Epithelial cell of proximal tubule (primary cell): ENCODE data around the gene HAGHL. TPM values are rescaled to one million over a fixed set of nuclear protein-coding genes. Genes with fewer than 3 reads are reported as not detected.
A peak's percentile ranks its signal among the peaks of the same experiment; 100 is the strongest.

Source experiments
- DNase-seq: peaks from one replicate; pipeline ENCODE4 v3.0.0-alpha.2; 2011; ENCODE audit warnings: low read depth
- H3K4me3 ChIP-seq: 2 replicates; pipeline ENCODE4 v1.5.1; 2011; ENCODE audit warnings: low read depth, mild to moderate bottlenecking, low read length
- CTCF ChIP-seq: conservative IDR thresholded peaks from 2 replicates; pipeline ENCODE4 v1.5.1; 2012; ENCODE audit warnings: low read depth, mild to moderate bottlenecking, low read length
- total RNA-seq: library from RNA; depleted of rRNA; stranded (reverse); fragments of >200 nt; gene quantifications from 2 replicates; pipeline ENCODE4 v1.2.3, GENCODE V29; 2015

Gene HAGHL
- total RNA-seq, 1 donor from 2014 or later, result 15.5 TPM

GRCh38 chr16:715477-716199, 11.3 kb upstream of the HAGHL start:
- TF ChIP-seq CTCF, result peak; percentile 14
- DNase-seq, result no peak
- H3K4me3 ChIP-seq, result peak overlapping the region; percentile 69

- peak overlapping the region; percentile 69 for H3K4me3 ChIP-seq
- DNase-seq, result no peak
- TF ChIP-seq CTCF, result no peak
These were observed 10.7 kb upstream of the HAGHL start for GRCh38 chr16:716200-716568.

GRCh38 chr16:716768-717325, 10.1 kb upstream of the HAGHL start:
- DNase-seq, result no peak
- TF ChIP-seq CTCF, result no peak

GRCh38 chr16:717450-718245, 9.3 kb upstream of the HAGHL start:
- H3K4me3 ChIP-seq, result no peak overlapping the region
- TF ChIP-seq CTCF, result no peak
- DNase-seq, result no peak

More at GRCh38 chr16:716768-717325, 10.1 kb upstream of the HAGHL start:
- no peak overlapping the region for H3K4me3 ChIP-seq

- no peak for DNase-seq
- no peak overlapping the region for H3K4me3 ChIP-seq
- TF ChIP-seq CTCF, result no peak
These were observed 8.5 kb upstream of the HAGHL start for GRCh38 chr16:718389-718788.

- H3K4me3 ChIP-seq, result no peak overlapping the region
- DNase-seq, result no peak
- TF ChIP-seq CTCF, result no peak
These were observed 8.0 kb upstream of the HAGHL start for GRCh38 chr16:718922-719321.
